Panc1 (cell line): ENCODE measurements around the gene DIS3L2. TPM values are rescaled to one million over a fixed set of nuclear protein-coding genes. Genes with fewer than 3 reads are reported as not detected.

Experiments used
- ATAC-seq: fragments of 200-7000 bp; cut with Tn5 transposase; 2 replicates; pipeline ENCODE4 v1.9.1; 2020; ENCODE audit warnings: mild to moderate bottlenecking, moderate library complexity
- BruUV-seq: library from RNA; stranded (reverse); fragments of 400-500 nt; replicated peaks from 2 replicates; lab custom pipeline; 2021; lab: Mats Ljungman, UMichigan
- CTCF ChIA-PET: fragments of 300-600 bp; sonication (Branson Sonifier 250); formaldehyde crosslinking; loops from one replicate; lab custom pipeline; 2022; ENCODE audit warnings: antibody characterized with exemption; lab: Charles Lee
- POLR2A ChIA-PET: fragments of 300-600 bp; sonication (Branson Sonifier 250); formaldehyde crosslinking; loops from one replicate; lab custom pipeline; 2022; ENCODE audit warnings: antibody characterized with exemption; lab: Charles Lee
- DNase-seq: peaks from one replicate; pipeline ENCODE4 v3.0.0-alpha.2; 2010; ENCODE audit warnings: low read depth, low spot score
- H3K27ac ChIP-seq: 2 replicates; pipeline ENCODE4 v1.5.1; 2011; ENCODE audit warnings: mild to moderate bottlenecking, low read length, inconsistent platforms
- H3K27me3 ChIP-seq: fragments of 200-500 bp; sonication (Bioruptor generic); 2 replicates; pipeline ENCODE4 v1.6.0; 2014; ENCODE audit warnings: low read length, inconsistent platforms; ENCODE audit not compliant: control insufficient read depth, insufficient read depth
- H3K36me3 ChIP-seq: fragments of 200-500 bp; sonication (Bioruptor generic); 2 replicates; pipeline ENCODE4 v1.5.1; 2014; ENCODE audit warnings: inconsistent platforms, mild to moderate bottlenecking, low read length, moderate library complexity; ENCODE audit not compliant: control insufficient read depth, insufficient read depth
- H3K4me1 ChIP-seq: 2 replicates; pipeline ENCODE4 v1.5.1; 2011; ENCODE audit warnings: inconsistent platforms, mild to moderate bottlenecking, low read length, moderate library complexity; ENCODE audit not compliant: control insufficient read depth, insufficient read depth
- H3K4me3 ChIP-seq, 2 experiments: 2 replicates each; pipeline ENCODE4 v1.5.1; 2011 to 2012; ENCODE audit warnings: low read depth in 2 of 2, low read length in 2 of 2, mild to moderate bottlenecking in 2 of 2, inconsistent platforms in 1 of 2, moderate library complexity in 1 of 2
- H3K9me3 ChIP-seq: fragments of 200-500 bp; sonication (Bioruptor generic); 2 replicates; pipeline ENCODE4 v1.5.1; 2014; ENCODE audit warnings: low read depth, mild to moderate bottlenecking, inconsistent platforms, low read length, moderate library complexity; ENCODE audit not compliant: control insufficient read depth, insufficient read depth
- CTCF ChIP-seq: fragments of 450-650 bp; IDR thresholded peaks from 2 replicates; pipeline ENCODE4 v1.5.1; 2017; ENCODE audit warnings: mild to moderate bottlenecking
- POLR2AphosphoS5 ChIP-seq: IDR thresholded peaks from 2 replicates; pipeline ENCODE4 v1.6.1; 2012; ENCODE audit warnings: mild to moderate bottlenecking, low read depth, low read length, moderate library complexity
- SIN3A ChIP-seq: IDR thresholded peaks from 2 replicates; pipeline ENCODE4 v1.6.1; 2012; ENCODE audit warnings: low read depth, mild to moderate bottlenecking, low read length, moderate library complexity, borderline replicate concordance; ENCODE audit not compliant: insufficient read depth
- TCF7L2 ChIP-seq: IDR thresholded peaks from 2 replicates; pipeline ENCODE4 v1.6.1; 2011; ENCODE audit warnings: mild to moderate bottlenecking, low read depth, low read length, inconsistent platforms
- in situ Hi-C: cut with HindIII; loops from 2 replicates; pipeline ENCODE4 v1.10.0; 2016; ENCODE audit warnings: low sequenced_read_pairs, low pct_unique_long_range_greater_than_20kb
- intact Hi-C: fragments of 100-400 bp; cut with micrococcal nuclease; formaldehyde crosslinking; loops from one replicate; pipeline ENCODE4 v1.10.0; 2022; ENCODE audit not compliant: unreplicated experiment
- total RNA-seq: library from RNA; stranded (reverse); gene quantifications from one replicate; pipeline ENCODE4 v1.2.1, GENCODE V29; 2021; ENCODE audit not compliant: unreplicated experiment
- TF ChIP-seq, protein P1 (sequence below), 2 experiments: IDR thresholded peaks; 2 replicates each; pipeline ENCODE4 v1.6.1; 2011 to 2012; ENCODE audit warnings: low read depth in 2 of 2, control low read depth in 1 of 2, low read length in 1 of 2, mild to moderate bottlenecking in 1 of 2, moderate library complexity in 1 of 2; ENCODE audit not compliant: insufficient read depth in 1 of 2

The DIS3L2 gene
- total RNA-seq, 1 experiment from 2014 or later, result 28.1 TPM

DNA sequence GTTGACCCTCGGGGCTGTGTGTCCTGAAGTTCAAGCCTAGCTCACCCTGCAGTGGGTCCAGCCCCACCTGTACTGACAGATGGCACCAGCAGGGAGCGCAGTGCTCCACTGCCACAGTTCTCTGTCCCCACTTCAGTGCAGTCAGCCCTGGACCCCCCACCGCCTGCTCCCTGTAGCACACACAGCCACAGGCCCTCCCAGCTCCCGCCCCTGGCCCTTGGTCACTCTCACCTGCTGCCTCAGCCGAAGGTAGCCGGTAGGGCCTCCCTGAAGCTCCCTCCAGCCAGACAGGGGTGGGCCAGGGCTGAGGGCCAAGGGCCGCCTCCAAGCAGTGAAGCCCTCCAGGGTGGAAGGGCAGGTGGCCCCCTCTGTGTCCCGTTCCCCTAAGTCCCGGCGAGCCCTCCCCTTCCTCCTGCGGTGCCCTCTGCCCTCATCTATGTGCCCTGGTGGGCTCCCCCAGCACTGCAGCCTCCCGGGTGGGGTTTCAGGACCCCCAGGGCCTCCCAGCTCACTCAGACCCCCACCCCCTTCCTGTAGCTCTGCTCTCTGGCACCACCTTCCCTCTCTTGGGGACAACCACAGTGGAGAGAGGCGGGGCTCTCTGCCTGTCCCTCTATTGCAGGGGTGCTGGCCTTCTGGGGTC lies 406.2 kb downstream of the DIS3L2 start:
- ChIA-PET POLR2A (interaction anchor here (0.7 kb wide), 1 partner anchor 10 kb away, joined by 3 read pairs; no protein-coding TSS in a partner anchor), CTCF (interaction anchor here (0.9 to 3.3 kb wide), 4 partner anchors 17 to 72 kb away, joined by 3 to 19 read pairs (median 4); no protein-coding TSS in a partner anchor)
- DNase-seq (no peak), ATAC-seq (peak; percentile 29; the same call in 1 of the 2 replicates)
- peak overlapping the region; percentile 69 for H3K27ac ChIP-seq
- peaks cover 12% of the 10 kb centered on the region for H3K4me1 ChIP-seq
- BruUV-seq, result no TSS peak
- in situ Hi-C loops, result no loop called here
- TF ChIP-seq, protein P1, sequence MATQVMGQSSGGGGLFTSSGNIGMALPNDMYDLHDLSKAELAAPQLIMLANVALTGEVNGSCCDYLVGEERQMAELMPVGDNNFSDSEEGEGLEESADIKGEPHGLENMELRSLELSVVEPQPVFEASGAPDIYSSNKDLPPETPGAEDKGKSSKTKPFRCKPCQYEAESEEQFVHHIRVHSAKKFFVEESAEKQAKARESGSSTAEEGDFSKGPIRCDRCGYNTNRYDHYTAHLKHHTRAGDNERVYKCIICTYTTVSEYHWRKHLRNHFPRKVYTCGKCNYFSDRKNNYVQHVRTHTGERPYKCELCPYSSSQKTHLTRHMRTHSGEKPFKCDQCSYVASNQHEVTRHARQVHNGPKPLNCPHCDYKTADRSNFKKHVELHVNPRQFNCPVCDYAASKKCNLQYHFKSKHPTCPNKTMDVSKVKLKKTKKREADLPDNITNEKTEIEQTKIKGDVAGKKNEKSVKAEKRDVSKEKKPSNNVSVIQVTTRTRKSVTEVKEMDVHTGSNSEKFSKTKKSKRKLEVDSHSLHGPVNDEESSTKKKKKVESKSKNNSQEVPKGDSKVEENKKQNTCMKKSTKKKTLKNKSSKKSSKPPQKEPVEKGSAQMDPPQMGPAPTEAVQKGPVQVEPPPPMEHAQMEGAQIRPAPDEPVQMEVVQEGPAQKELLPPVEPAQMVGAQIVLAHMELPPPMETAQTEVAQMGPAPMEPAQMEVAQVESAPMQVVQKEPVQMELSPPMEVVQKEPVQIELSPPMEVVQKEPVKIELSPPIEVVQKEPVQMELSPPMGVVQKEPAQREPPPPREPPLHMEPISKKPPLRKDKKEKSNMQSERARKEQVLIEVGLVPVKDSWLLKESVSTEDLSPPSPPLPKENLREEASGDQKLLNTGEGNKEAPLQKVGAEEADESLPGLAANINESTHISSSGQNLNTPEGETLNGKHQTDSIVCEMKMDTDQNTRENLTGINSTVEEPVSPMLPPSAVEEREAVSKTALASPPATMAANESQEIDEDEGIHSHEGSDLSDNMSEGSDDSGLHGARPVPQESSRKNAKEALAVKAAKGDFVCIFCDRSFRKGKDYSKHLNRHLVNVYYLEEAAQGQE (IDR thresholded peaks at IDR 0.05; ENCODE audit: insufficient read depth in 1 of 2, low read depth in 2 of 2, low read length in 1 of 2), result no peak
- peak; percentile 63; the same call in 1 of the 2 replicates for TF ChIP-seq CTCF
- intact Hi-C loops, result no loop called here
- H3K9me3 ChIP-seq, result no peaks in the 10 kb centered on the region
- no peak overlapping the region for H3K4me3 ChIP-seq
- no peaks in the 10 kb centered on the region for H3K36me3 ChIP-seq
- no peaks in the 10 kb centered on the region for H3K27me3 ChIP-seq

GRCh38 chr2:232368311-232368731 lies 406.8 kb downstream of the DIS3L2 start:
- Histone ChIP-seq H3K4me3 (no peak overlapping the region), H3K9me3 (no peaks in the 10 kb centered on the region), H3K27ac (peak overlapping the region; percentile 45), H3K36me3 (no peaks in the 10 kb centered on the region), H3K27me3 (no peaks in the 10 kb centered on the region), H3K4me1 (peaks cover 12% of the 10 kb centered on the region)
- CTCF ChIA-PET, result interaction anchor here (3.3 kb wide), 1 partner anchor 71 kb away, joined by 19 read pairs; no protein-coding TSS in a partner anchor
- TF ChIP-seq, protein P1 (IDR thresholded peaks at IDR 0.05; ENCODE audit: insufficient read depth in 1 of 2, low read depth in 2 of 2, low read length in 1 of 2), result no peak
- TF ChIP-seq CTCF, result no peak
- TF ChIP-seq TCF7L2, result no peak
- TF ChIP-seq POLR2AphosphoS5, result no peak
- no peak for TF ChIP-seq SIN3A
- intact Hi-C loops, result no loop called here
- in situ Hi-C loops, result no loop called here
- POLR2A ChIA-PET, result interaction anchor here (0.7 kb wide), 1 partner anchor 10 kb away, joined by 3 read pairs; no protein-coding TSS in a partner anchor
- BruUV-seq, result no TSS peak
- DNase-seq (no peak), ATAC-seq (peak; percentile 36; the same call in 1 of the 2 replicates)
